ENCODE results near the gene HCAR3. TPM values are rescaled to one million over a fixed set of nuclear protein-coding genes. Genes with fewer than 3 reads are reported as not detected.
A peak's percentile ranks its signal among the peaks of the same experiment; 100 is the strongest.
"Not testable (repeated sequence)": the region's sequence is repeated elsewhere in the genome, so short reads cannot be mapped to it uniquely, and the experiment has no call there.

HCAR3 gene
- total RNA-seq, 2 donors from 2014 or later = 0.33 TPM; not detected in 1

GRCh38 chr12:122700038-122700710, 16.4 kb downstream of the HCAR3 start:
- H3K27ac ChIP-seq; H3K9me3 ChIP-seq; intact Hi-C loops (cut with DNase I); H3K4me1 ChIP-seq; H3K4me3 ChIP-seq; H3K27me3 ChIP-seq; DNase-seq; H3K36me3 ChIP-seq (replicated peaks in 1 of 2; ENCODE audit: insufficient read depth in 1 of 2, low read depth in 2 of 2); ATAC-seq: not testable (repeated sequence)
- WGBS, 2 donors = 71% methylated on average over 1 of the region's 9 CpGs; no CpG with 5 or more reads in 1 of the 2 donors

GRCh38 chr12:122696922-122697321, 19.7 kb downstream of the HCAR3 start:
- H3K27me3 ChIP-seq; DNase-seq; H3K27ac ChIP-seq; intact Hi-C loops (cut with DNase I); ATAC-seq; H3K9me3 ChIP-seq; H3K36me3 ChIP-seq (replicated peaks in 1 of 2; ENCODE audit: insufficient read depth in 1 of 2, low read depth in 2 of 2); H3K4me1 ChIP-seq; H3K4me3 ChIP-seq: not testable (repeated sequence)
- 73 to 85% methylated on average over 2 of the region's 2 CpGs for WGBS, 2 donors

GRCh38 chr12:122691566-122691965, 25.0 kb downstream of the HCAR3 start:
- WGBS, 2 donors = 46 to 51% methylated on average over 3 of the region's 3 CpGs
- H3K9me3 ChIP-seq = no peaks in the 10 kb centered on the region
- intact Hi-C loops (cut with DNase I) = no loop called here
- DNase-seq = no peak
- no peak overlapping the region for H3K27ac ChIP-seq
- no peak for ATAC-seq
- no peaks in the 10 kb centered on the region for H3K4me1 ChIP-seq
- H3K27me3 ChIP-seq = no peaks in the 10 kb centered on the region
- H3K4me3 ChIP-seq = no peak overlapping the region
- no peaks in the 10 kb centered on the region for H3K36me3 ChIP-seq (replicated peaks in 1 of 2; ENCODE audit: insufficient read depth in 1 of 2, low read depth in 2 of 2)
- no peak for TF ChIP-seq POLR2A (IDR thresholded peaks at IDR 0.05)
- no peak for TF ChIP-seq CTCF (IDR thresholded peaks at IDR 0.05)

GRCh38 chr12:122688291-122688690, 28.3 kb downstream of the HCAR3 start:
- Histone ChIP-seq H3K27ac (no peak overlapping the region), H3K36me3 (replicated peaks in 1 of 2; ENCODE audit: insufficient read depth in 1 of 2, low read depth in 2 of 2) (no peaks in the 10 kb centered on the region), H3K9me3 (no peaks in the 10 kb centered on the region), H3K4me1 (no peaks in the 10 kb centered on the region), H3K4me3 (no peak overlapping the region), H3K27me3 (no peaks in the 10 kb centered on the region)
- ATAC-seq (no peak), DNase-seq (no peak)
- 52 to 56% methylated on average over 3 of the region's 3 CpGs for WGBS, 2 donors
- TF ChIP-seq CTCF (IDR thresholded peaks at IDR 0.05) (no peak), POLR2A (IDR thresholded peaks at IDR 0.05) (no peak)
- intact Hi-C loops (cut with DNase I) = no loop called here

- ATAC-seq (no peak), DNase-seq (peak in 2 of 4 donors; percentile 15 to 21)
- H3K27me3 ChIP-seq = no peaks in the 10 kb centered on the region
- TF ChIP-seq CTCF (IDR thresholded peaks at IDR 0.05) (no peak), POLR2A (IDR thresholded peaks at IDR 0.05) (no peak)
- H3K27ac ChIP-seq = no peak overlapping the region
- intact Hi-C loops (cut with DNase I) = no loop called here
- no peaks in the 10 kb centered on the region for H3K36me3 ChIP-seq (replicated peaks in 1 of 2; ENCODE audit: insufficient read depth in 1 of 2, low read depth in 2 of 2)
- H3K4me1 ChIP-seq = no peaks in the 10 kb centered on the region
- no peak overlapping the region for H3K4me3 ChIP-seq
- H3K9me3 ChIP-seq = no peaks in the 10 kb centered on the region
- 55 to 63% methylated on average over 5 of the region's 5 CpGs for WGBS, 2 donors
Observed at GRCh38 chr12:122687086-122687485, 29.5 kb downstream of the HCAR3 start.

GRCh38 chr12:122686538-122686937, 30.1 kb downstream of the HCAR3 start:
- intact Hi-C loops (cut with DNase I) = no loop called here
- DNase-seq (no peak), ATAC-seq (no peak)
- no peak overlapping the region for H3K27ac ChIP-seq
- no peaks in the 10 kb centered on the region for H3K9me3 ChIP-seq
- WGBS, 2 donors = 78 to 92% methylated on average over 3 of the region's 3 CpGs
- TF ChIP-seq CTCF (IDR thresholded peaks at IDR 0.05) = no peak
- TF ChIP-seq POLR2A (IDR thresholded peaks at IDR 0.05) = no peak
- H3K36me3 ChIP-seq (replicated peaks in 1 of 2; ENCODE audit: insufficient read depth in 1 of 2, low read depth in 2 of 2) = no peaks in the 10 kb centered on the region
- H3K4me1 ChIP-seq = no peaks in the 10 kb centered on the region
- no peaks in the 10 kb centered on the region for H3K27me3 ChIP-seq
- no peak overlapping the region for H3K4me3 ChIP-seq
